GM20000 (cell line): ENCODE results near the gene DCTN2.

Experiments used
- DNase-seq: peaks from one replicate; pipeline ENCODE4 v3.0.0; 2012; ENCODE audit warnings: low spot score
- TF ChIP-seq, protein P1 (sequence below): IDR thresholded peaks from 2 replicates; pipeline ENCODE4 v1.5.1; 2012; ENCODE audit warnings: mild to moderate bottlenecking, control low read depth; ENCODE audit errors: extremely low read depth, missing control alignments

The DCTN2 gene

DNA sequence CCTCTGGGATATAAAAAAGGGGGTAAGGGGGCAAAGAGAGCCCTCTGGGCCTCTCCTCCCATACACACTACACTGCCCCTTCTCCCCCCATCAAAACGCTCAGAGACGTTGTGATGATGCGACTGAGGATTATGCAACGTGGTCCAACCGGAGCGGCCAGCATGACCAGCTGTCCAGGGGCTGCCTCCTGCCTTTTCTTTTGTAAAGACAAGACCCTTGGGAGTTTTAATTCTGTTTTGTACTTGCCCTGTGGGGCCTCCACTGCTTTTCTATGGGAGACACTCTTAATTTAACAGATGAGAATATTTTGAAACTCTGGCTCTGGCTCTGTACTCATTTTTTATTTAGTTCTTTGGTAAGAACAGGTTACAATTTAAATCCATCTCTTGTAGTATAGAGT is 17.2 kb downstream of the DCTN2 start:
- TF ChIP-seq, protein P1, sequence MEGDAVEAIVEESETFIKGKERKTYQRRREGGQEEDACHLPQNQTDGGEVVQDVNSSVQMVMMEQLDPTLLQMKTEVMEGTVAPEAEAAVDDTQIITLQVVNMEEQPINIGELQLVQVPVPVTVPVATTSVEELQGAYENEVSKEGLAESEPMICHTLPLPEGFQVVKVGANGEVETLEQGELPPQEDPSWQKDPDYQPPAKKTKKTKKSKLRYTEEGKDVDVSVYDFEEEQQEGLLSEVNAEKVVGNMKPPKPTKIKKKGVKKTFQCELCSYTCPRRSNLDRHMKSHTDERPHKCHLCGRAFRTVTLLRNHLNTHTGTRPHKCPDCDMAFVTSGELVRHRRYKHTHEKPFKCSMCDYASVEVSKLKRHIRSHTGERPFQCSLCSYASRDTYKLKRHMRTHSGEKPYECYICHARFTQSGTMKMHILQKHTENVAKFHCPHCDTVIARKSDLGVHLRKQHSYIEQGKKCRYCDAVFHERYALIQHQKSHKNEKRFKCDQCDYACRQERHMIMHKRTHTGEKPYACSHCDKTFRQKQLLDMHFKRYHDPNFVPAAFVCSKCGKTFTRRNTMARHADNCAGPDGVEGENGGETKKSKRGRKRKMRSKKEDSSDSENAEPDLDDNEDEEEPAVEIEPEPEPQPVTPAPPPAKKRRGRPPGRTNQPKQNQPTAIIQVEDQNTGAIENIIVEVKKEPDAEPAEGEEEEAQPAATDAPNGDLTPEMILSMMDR: no peak
- no peak for DNase-seq

DNA sequence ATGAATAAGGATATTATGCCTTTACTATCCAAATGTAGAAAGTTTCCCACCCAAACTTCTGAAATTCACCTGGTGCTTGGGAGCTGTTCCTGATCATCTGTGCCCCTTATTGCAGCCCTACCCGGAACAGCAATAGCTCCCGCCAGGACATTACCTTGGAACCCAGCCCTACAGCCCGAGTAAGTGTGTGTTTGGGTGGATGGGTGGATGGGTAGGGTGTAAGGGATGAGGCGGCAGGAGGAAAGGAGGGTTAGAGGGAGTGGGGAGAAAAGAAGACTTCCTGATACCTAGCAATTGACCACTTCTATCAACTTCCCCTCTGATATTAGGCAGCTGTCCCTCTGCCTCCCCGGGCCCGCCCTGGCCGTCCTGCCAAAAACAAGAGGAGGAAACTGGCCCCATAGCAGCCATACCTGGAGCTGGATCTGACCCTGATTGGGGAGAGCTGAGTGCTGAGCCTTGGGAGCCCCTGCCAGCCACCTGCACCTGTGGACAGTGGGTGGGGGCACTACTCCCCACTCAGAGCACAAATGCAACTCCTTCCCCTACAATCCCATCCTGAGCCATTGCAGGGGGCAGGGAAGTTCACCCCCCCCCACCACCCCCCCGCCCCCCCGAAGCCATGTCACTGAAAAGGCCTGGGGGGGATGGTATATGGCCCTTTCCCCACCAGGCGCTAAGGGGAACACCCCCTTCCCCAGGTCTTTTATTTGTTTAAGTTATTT is 18.0 kb downstream of the DCTN2 start:
- TF ChIP-seq, protein P1: no peak
- DNase-seq: no peak

DNA sequence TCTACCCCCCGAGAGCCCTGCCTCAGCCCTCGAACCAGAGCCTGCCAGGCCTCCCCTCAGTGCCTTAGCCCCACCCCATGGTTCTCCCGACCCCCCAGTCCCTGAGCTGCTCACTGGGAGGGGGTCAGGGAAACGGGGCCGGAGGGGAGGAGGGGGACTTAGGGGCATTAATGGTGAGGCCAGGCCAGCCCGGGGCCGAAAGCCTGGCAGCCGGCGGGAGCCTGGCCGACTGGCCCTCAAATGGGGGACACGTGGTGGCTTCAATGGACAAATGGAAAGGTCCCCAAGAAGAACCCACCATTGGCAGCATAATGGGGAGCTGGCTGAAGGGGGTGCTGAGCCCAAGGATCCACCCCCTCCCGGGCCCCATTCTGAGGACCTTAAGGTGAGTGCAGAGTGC is 18.8 kb downstream of the DCTN2 start:
- TF ChIP-seq, protein P1: no peak

DNA sequence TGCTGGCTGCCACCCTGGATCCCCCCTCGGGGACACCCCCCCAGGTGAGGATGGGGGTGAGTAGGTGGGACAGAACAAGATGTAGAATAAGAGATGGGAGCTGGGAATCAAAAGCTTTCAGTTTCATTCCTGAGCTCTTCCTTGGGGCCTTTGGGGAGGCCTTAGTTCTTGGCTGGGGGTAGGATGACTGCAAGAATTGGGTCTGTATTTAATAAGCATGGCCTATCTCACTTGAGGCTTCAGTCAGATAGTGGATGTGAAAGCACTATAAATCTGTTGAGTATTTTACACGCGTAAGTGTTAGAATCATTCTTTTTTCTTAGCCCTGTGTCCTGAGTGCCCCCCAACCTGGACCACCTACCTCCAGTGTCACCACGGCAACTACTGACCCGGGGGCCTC is 19.8 kb downstream of the DCTN2 start:
- TF ChIP-seq, protein P1: no peak
- DNase-seq: no peak

More for the DNA sequence above, 18.8 kb downstream of the DCTN2 start:
- DNase-seq: no peak

DNA sequence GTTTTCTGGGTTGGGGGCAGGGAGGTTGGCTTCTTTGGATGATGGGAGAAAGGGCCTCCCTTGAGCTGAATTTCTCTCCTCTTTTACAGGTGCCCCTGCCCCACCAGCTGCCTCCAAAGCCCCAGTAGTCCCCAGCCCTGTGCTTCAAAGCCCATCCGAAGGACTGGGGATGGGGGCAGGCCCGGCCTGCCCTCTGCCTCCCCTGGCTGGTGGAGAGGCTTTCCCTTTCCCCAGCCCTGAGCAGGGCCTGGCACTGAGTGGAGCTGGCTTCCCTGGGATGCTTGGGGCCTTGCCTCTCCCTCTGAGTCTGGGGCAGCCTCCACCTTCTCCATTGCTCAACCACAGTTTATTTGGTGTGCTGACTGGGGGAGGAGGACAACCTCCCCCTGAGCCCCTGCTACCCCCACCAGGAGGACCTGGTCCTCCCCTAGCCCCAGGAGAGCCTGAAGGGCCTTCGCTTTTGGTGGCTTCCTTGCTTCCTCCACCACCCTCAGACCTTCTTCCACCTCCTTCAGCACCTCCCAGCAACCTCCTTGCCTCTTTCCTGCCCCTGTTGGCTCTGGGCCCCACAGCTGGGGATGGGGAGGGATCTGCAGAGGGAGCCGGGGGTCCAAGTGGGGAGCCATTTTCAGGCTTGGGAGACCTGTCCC is 20.4 kb downstream of the DCTN2 start:
- TF ChIP-seq, protein P1: no peak
- DNase-seq: no peak

DNA sequence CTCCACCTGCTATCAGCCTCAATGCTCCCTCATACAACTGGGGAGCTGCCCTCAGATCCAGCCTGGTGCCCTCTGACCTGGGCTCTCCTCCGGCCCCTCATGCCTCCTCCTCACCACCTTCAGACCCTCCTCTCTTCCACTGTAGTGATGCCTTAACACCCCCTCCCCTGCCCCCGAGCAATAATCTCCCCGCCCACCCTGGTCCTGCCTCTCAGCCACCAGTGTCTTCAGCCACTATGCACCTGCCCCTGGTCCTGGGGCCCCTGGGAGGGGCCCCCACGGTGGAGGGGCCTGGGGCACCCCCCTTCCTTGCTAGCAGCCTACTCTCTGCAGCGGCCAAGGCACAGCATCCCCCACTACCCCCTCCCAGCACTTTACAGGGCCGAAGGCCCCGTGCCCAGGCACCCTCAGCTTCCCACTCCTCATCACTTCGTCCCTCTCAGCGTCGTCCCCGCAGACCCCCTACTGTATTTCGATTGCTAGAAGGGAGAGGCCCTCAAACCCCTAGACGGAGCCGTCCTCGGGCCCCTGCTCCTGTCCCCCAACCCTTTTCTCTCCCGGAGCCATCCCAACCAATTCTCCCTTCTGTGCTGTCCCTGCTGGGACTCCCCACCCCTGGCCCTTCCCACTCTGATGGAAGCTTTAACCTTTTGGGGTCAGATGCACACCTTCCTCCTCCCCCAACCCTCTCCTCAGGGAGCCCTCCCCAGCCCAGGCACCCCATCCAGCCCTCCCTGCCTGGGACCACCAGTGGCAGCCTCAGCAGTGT is 21.2 kb downstream of the DCTN2 start:
- DNase-seq: no peak
- TF ChIP-seq, protein P1: no peak
